Renal cortex interstitium (tissue), 11 donors: ENCODE measurements around the gene DEFB129. TPM values are rescaled to one million over a fixed set of nuclear protein-coding genes. Genes with fewer than 3 reads are reported as not detected.
"Not testable (repeated sequence)": the region's sequence is repeated elsewhere in the genome, so short reads cannot be mapped to it uniquely, and the experiment has no call there.

Source experiments
- DNase-seq, 11 donors: peaks; one replicate each; pipeline ENCODE4 v3.0.0-alpha.2; 2013; ENCODE audit warnings: low read depth in 9 of 11, low spot score in 4 of 11; ENCODE audit errors: extremely low read depth in 1 of 11
- polyA plus RNA-seq, 3 donors: library from polyadenylated mRNA; unstranded; fragments of 120-200 nt; gene quantifications; one replicate each; pipeline ENCODE4 v1.2.1, GENCODE V29; 2013; ENCODE audit not compliant: insufficient read length in 3 of 3

Gene DEFB129
- polyA plus RNA-seq, 3 donors, result not detected

GRCh38 chr20:237929-238328 is 10.9 kb downstream of the DEFB129 start:
- DNase-seq, result no peak

GRCh38 chr20:242905-243304 is 15.8 kb downstream of the DEFB129 start:
- no peak for DNase-seq

GRCh38 chr20:251354-251753 is 24.3 kb downstream of the DEFB129 start:
- DNase-seq, result no peak

GRCh38 chr20:252801-253200 is 25.7 kb downstream of the DEFB129 start:
- DNase-seq, result no peak

- not testable (repeated sequence) for DNase-seq
These were observed 26.4 kb downstream of the DEFB129 start for GRCh38 chr20:253447-253846.

GRCh38 chr20:257419-257818 is 30.4 kb downstream of the DEFB129 start, which contains the start of gene DEFB132:
TSS of gene DEFB132 (plus strand) at chr20:257724. CDS start at chr20:257779, 55 bp downstream.
- DNase-seq, result no peak

GRCh38 chr20:258269-258858 is 31.3 kb downstream of the DEFB129 start:
- no peak for DNase-seq

GRCh38 chr20:258963-259362 is 31.9 kb downstream of the DEFB129 start:
- no peak for DNase-seq

GRCh38 chr20:259981-260380 is 32.9 kb downstream of the DEFB129 start:
- DNase-seq, result no peak

- no peak for DNase-seq
These were observed 36.6 kb downstream of the DEFB129 start for GRCh38 chr20:263701-264100.

GRCh38 chr20:266596-267562 is 39.8 kb downstream of the DEFB129 start:
- DNase-seq, result peak in 9 of 11 donors; percentile 74 to 86 (median 80)

GRCh38 chr20:270517-270916 is 43.5 kb downstream of the DEFB129 start:
- DNase-seq, result no peak

GRCh38 chr20:271069-271468 is 44.0 kb downstream of the DEFB129 start:
- no peak for DNase-seq

- DNase-seq, result no peak
These were observed 44.5 kb downstream of the DEFB129 start for GRCh38 chr20:271528-271927.

- DNase-seq, result no peak
These were observed 45.7 kb downstream of the DEFB129 start for GRCh38 chr20:272718-273117.

GRCh38 chr20:273884-274283 is 46.8 kb downstream of the DEFB129 start:
- no peak for DNase-seq

GRCh38 chr20:275791-276190 is 48.7 kb downstream of the DEFB129 start:
- no peak for DNase-seq

- no peak for DNase-seq
These were observed 49.8 kb downstream of the DEFB129 start for GRCh38 chr20:276620-277495.

- DNase-seq, result no peak
These were observed 50.4 kb downstream of the DEFB129 start for GRCh38 chr20:277496-277781.

- DNase-seq, result no peak
These were observed 51.1 kb downstream of the DEFB129 start for GRCh38 chr20:278181-278580.
